ENCODE results near the gene TMEM138. TPM values are rescaled to one million over a fixed set of nuclear protein-coding genes. Genes with fewer than 3 reads are reported as not detected.

The TMEM138 gene
- total RNA-seq, 6 experiments from 2014 or later, result 49.0 to 63.1 (median 58.0) TPM

DNA sequence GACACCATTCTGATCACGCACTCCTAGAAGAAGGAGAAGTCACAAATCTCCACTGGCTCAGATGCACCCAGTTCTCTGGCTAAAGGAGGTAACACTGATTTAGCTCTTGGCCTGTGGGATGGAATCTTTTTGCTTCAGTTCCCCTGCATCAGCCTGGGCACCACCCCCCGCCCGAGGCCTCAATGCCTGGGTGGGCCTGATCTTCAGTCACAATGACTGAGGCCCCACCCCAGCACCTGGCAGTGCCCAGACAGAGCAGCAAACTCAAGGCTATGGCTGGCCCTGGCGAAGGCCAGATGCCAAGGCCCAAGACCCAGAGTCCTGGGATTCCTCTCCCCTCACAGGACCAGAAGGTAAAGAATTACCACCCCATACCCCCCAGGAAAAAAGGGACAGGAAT lies 5.5 kb upstream of the TMEM138 start:
- peaks cover 11% of the 10 kb centered on the region for H3K36me3 Mint-ChIP-seq (ENCODE audit: low read depth)
- H3K27ac Mint-ChIP-seq, result no peak overlapping the region
- TF ChIP-seq, protein P1, sequence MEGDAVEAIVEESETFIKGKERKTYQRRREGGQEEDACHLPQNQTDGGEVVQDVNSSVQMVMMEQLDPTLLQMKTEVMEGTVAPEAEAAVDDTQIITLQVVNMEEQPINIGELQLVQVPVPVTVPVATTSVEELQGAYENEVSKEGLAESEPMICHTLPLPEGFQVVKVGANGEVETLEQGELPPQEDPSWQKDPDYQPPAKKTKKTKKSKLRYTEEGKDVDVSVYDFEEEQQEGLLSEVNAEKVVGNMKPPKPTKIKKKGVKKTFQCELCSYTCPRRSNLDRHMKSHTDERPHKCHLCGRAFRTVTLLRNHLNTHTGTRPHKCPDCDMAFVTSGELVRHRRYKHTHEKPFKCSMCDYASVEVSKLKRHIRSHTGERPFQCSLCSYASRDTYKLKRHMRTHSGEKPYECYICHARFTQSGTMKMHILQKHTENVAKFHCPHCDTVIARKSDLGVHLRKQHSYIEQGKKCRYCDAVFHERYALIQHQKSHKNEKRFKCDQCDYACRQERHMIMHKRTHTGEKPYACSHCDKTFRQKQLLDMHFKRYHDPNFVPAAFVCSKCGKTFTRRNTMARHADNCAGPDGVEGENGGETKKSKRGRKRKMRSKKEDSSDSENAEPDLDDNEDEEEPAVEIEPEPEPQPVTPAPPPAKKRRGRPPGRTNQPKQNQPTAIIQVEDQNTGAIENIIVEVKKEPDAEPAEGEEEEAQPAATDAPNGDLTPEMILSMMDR (IDR thresholded peaks at IDR 0.05), result no peak
- DNase-seq, result no peak
- peaks cover 18% of the 10 kb centered on the region for H3K4me1 Mint-ChIP-seq (ENCODE audit: low read depth)
- H3K9me3 Mint-ChIP-seq, result no peaks in the 10 kb centered on the region
- H3K4me3 Mint-ChIP-seq, result no peak overlapping the region
- H3K27me3 Mint-ChIP-seq (ENCODE audit: insufficient read depth), result no peaks in the 10 kb centered on the region

DNA sequence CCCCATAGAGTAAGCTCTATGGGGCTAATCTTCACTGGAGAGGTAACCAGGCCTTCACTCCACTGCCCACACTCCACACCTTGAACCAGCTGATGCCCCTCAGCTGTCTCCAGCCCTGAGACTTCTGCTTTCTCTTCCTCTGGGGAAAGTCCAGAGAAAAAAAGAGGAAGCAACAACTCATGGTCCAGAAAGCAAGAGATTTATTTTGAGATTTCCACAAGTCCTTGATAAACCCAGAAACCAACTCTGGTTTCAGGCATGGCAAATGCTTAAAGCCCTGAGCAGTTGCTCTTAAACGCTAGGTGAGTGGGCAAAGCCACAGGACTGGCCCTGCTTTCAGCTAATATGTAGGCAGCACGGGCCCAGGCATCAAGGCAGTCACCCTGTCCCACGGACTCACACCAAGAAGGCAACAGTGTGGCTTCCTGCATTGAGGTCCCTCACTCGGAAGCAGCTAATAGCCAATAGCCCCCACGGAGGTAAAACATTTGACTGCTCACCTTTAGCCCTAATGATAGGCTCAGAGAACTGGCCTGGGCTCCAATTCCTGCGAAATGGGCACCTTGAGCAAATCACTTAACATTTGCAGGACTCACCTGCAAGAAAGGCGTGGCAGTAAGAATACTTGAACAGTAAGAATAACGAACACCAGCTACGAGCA lies 4.8 kb upstream of the TMEM138 start:
- Mint-ChIP-seq H3K9me3 (no peaks in the 10 kb centered on the region; the same call in 1 of the 2 replicates), H3K4me3 (no peak overlapping the region), H3K36me3 (ENCODE audit: low read depth) (peaks cover 14% of the 10 kb centered on the region), H3K4me1 (ENCODE audit: low read depth) (peaks cover 18% of the 10 kb centered on the region), H3K27ac (no peak overlapping the region), H3K27me3 (ENCODE audit: insufficient read depth) (no peaks in the 10 kb centered on the region)
- TF ChIP-seq, protein P1 (IDR thresholded peaks at IDR 0.05), result no peak
- DNase-seq, result no peak

DNA sequence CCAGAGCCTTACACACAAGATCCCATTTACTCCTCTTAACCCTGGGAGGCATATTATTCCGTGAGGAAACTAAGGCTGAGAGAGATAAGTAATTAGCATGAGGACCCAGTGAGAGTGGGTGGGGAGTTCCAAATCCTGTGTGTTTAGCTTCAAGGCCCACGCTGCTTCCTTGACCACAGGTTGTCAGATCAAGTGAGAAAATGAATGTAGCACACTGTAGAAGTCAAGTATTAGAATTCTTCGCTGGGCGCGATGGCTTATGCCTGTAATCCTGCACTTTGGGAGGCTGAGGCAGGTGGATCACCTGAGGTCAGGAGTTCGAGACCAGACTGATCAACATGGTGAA lies 4.3 kb upstream of the TMEM138 start:
- Mint-ChIP-seq H3K27me3 (ENCODE audit: insufficient read depth) (no peaks in the 10 kb centered on the region), H3K4me3 (no peak overlapping the region), H3K9me3 (no peaks in the 10 kb centered on the region; the same call in 1 of the 2 replicates), H3K4me1 (ENCODE audit: low read depth) (peaks cover 23% of the 10 kb centered on the region), H3K27ac (no peak overlapping the region), H3K36me3 (ENCODE audit: low read depth) (peaks cover 16% of the 10 kb centered on the region)
- DNase-seq, result no peak
- TF ChIP-seq, protein P1 (IDR thresholded peaks at IDR 0.05), result no peak

DNA sequence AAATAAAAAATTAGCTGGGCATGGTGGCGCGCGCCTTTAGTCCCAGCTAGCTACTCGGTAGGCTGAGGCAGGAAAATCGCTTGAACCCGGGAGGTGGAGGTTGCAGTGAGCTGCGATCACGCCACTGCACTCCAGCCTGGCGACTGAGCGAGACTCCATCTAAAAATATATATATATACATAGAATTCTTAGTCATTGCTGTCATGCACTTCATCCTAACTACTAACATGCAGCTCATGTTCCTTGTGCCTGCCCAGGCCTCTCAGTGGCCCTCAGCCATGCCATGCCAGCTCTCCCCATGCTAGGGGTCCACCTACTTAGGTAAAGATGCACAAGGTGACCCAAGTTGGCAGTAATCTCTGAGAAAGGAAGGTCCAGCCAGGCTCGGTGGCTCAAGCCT lies 3.6 kb upstream of the TMEM138 start:
- Mint-ChIP-seq H3K36me3 (ENCODE audit: low read depth) (peaks cover 15% of the 10 kb centered on the region), H3K4me1 (ENCODE audit: low read depth) (peaks cover 30% of the 10 kb centered on the region), H3K9me3 (no peaks in the 10 kb centered on the region; the same call in 1 of the 2 replicates), H3K27me3 (ENCODE audit: insufficient read depth) (no peaks in the 10 kb centered on the region), H3K27ac (no peak overlapping the region), H3K4me3 (no peak overlapping the region)
- no peak for DNase-seq
- TF ChIP-seq, protein P1 (IDR thresholded peaks at IDR 0.05), result no peak

DNA sequence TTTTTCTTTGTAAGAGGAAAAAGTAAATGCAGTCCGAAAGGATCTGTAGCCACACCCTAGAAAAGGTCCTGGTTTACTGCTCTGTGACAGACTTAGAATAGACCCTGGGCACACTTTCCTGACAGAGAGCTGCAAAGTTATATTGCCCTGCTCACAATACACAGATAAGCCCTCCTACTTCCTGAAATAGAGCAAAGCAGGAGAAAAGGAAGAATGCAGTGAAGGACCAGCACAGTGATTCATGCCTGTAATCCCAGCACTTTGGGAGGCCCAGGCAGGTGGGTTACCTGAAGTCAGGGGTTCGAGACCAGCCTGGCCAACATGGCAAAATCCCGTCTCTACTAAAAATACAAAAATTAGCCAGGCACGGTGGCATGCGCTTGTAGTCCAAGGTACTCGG lies 2.7 kb upstream of the TMEM138 start:
- TF ChIP-seq, protein P1 (IDR thresholded peaks at IDR 0.05), result no peak
- peak overlapping the region; percentile 42; the same call in 1 of the 2 replicates for H3K4me3 Mint-ChIP-seq
- H3K27ac Mint-ChIP-seq, result no peak overlapping the region
- no peaks in the 10 kb centered on the region for H3K27me3 Mint-ChIP-seq (ENCODE audit: insufficient read depth)
- H3K36me3 Mint-ChIP-seq (ENCODE audit: low read depth), result peaks cover 18% of the 10 kb centered on the region
- peaks cover 37% of the 10 kb centered on the region for H3K4me1 Mint-ChIP-seq (ENCODE audit: low read depth)
- DNase-seq, result no peak
- no peaks in the 10 kb centered on the region; the same call in 1 of the 2 replicates for H3K9me3 Mint-ChIP-seq
